Measurements from ENCODE around the gene AFF3. TPM values are rescaled to one million over a fixed set of nuclear protein-coding genes. Genes with fewer than 3 reads are reported as not detected.

The AFF3 gene
- total RNA-seq, 1 experiment from 2014 or later: 0.22 TPM

- Mint-ChIP-seq H3K27me3 (ENCODE audit: low read depth) (no peaks in the 10 kb centered on the region), H3K27ac (no peak overlapping the region), H3K4me1 (no peaks in the 10 kb centered on the region), H3K4me3 (no peak overlapping the region), H3K9me3 (no peaks in the 10 kb centered on the region; a peak in 1 of 5 replicates), H3K36me3 (ENCODE audit: insufficient read depth in 1 of 3, low read depth in 3 of 3) (no peaks in the 10 kb centered on the region)
- Histone ChIP-seq H3K4ac (ENCODE audit: low read depth, low read length) (no peak overlapping the region), H4K91ac (ENCODE audit: insufficient read length, low read depth, low read length) (no peak overlapping the region), H3K23ac (ENCODE audit: insufficient read length, low read depth, low read length) (no peak overlapping the region), H2BK5ac (ENCODE audit: insufficient read length, low read length) (no peak overlapping the region), H3K23me2 (ENCODE audit: insufficient read length, low read depth, low read length, poor library complexity, severe bottlenecking) (no peaks in the 10 kb centered on the region), H2BK20ac (ENCODE audit: low read depth, low read length, poor library complexity, severe bottlenecking) (no peak overlapping the region), H3K27ac (ENCODE audit: insufficient read length, low read depth, low read length) (no peak overlapping the region), H3K4me2 (ENCODE audit: insufficient read depth, insufficient read length, low read length) (no peak overlapping the region), H3K4me1 (ENCODE audit: insufficient read depth, low read length) (no peaks in the 10 kb centered on the region), H3K79me1 (ENCODE audit: insufficient read depth, low read depth, low read length, poor library complexity, severe bottlenecking) (no peaks in the 10 kb centered on the region), H2BK15ac (ENCODE audit: low read depth, low read length) (no peak overlapping the region), H3K79me2 (ENCODE audit: insufficient read depth, low read length) (no peaks in the 10 kb centered on the region), H3K56ac (ENCODE audit: insufficient read length, low read depth, low read length) (no peak overlapping the region), H4K20me1 (ENCODE audit: control insufficient read depth, insufficient read depth, insufficient read length) (no peaks in the 10 kb centered on the region), H2BK120ac (ENCODE audit: low read depth, low read length, poor library complexity, severe bottlenecking) (no peak overlapping the region), H3K18ac (ENCODE audit: insufficient read length, low read depth, low read length) (no peak overlapping the region), H3K14ac (ENCODE audit: insufficient read depth, low read length) (no peak overlapping the region), H3K9me3 (ENCODE audit: control insufficient read depth, low read depth, low read length) (no peaks in the 10 kb centered on the region), H4K8ac (replicated peaks; ENCODE audit: insufficient read length, low read depth, low read length) (no peak overlapping the region), H3K27me3 (ENCODE audit: insufficient read depth, low read length) (no peaks in the 10 kb centered on the region), H4K5ac (ENCODE audit: insufficient read length, low read depth, low read length) (no peak overlapping the region), H2AK5ac (ENCODE audit: insufficient read length, low read length) (no peak overlapping the region), H2AFZ (ENCODE audit: low read length) (no peak overlapping the region), H3T11ph (ENCODE audit: low read length) (no peak overlapping the region), H3K9ac (ENCODE audit: extremely low read depth, insufficient read length, low read length) (no peak overlapping the region), H2BK12ac (ENCODE audit: insufficient read length, low read depth, low read length) (no peak overlapping the region)
- no peak for DNase-seq
- TF ChIP-seq CTCF (conservative IDR thresholded peaks at IDR 0.05): no peak
- no CpG with 5 or more reads among the region's 9 CpGs for WGBS (ENCODE audit: extremely low coverage, insufficient read length, low lambda C conversion rate)
Measured at GRCh38 chr2:99643787-99644418, 498.5 kb downstream of the AFF3 start.
